ENCODE data around the gene ROBO4.

DNA sequence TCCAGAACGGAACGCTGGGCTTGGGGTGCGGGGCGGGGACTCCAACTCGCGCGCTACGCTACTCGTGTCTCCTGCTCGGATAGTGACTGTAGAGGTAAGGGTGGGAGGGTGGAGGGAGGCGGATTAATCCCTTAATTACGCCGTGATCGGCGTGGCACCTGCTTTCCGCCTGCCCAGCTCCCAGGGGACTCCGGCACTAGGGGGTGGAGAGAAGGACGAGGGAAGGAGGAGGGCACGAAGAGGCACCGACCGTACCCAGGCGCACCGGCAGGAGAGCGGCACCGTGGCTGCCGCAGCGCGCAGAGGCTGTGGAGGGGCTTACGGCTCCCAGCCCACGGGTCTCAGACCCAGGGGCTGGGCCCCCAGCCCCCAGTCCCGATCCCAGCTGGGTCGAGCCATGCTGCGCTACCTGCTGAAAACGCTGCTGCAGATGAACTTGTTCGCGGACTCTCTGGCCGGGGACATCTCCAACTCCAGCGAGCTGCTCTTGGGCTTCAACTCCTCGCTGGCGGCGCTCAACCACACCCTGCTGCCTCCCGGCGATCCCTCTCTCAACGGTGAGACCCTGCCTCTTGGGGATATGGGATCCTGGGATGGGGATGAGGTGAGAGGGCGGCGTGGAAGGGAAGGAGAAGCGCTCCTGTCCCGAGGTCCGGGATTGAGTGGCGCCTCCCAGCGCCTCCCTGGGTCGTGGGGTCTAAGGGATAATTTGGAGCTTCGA lies 32.3 kb downstream of the ROBO4 start, which contains the start of gene ROBO3:
- TF ChIP-seq RFX5 (IDR thresholded peaks at IDR 0.05) (no peak), CEBPB (IDR thresholded peaks at IDR 0.05) (no peak), JUN (IDR thresholded peaks at IDR 0.05) (no peak), ELK1 (IDR thresholded peaks at IDR 0.05; ENCODE audit: low read depth, low read length) (no peak), EP300 (IDR thresholded peaks at IDR 0.05) (no peak), MAZ (IDR thresholded peaks at IDR 0.05; ENCODE audit: borderline replicate concordance, low read depth, low read length) (no peak), MAX (IDR thresholded peaks at IDR 0.05) (no peak)
- TF ChIP-seq, protein P1, sequence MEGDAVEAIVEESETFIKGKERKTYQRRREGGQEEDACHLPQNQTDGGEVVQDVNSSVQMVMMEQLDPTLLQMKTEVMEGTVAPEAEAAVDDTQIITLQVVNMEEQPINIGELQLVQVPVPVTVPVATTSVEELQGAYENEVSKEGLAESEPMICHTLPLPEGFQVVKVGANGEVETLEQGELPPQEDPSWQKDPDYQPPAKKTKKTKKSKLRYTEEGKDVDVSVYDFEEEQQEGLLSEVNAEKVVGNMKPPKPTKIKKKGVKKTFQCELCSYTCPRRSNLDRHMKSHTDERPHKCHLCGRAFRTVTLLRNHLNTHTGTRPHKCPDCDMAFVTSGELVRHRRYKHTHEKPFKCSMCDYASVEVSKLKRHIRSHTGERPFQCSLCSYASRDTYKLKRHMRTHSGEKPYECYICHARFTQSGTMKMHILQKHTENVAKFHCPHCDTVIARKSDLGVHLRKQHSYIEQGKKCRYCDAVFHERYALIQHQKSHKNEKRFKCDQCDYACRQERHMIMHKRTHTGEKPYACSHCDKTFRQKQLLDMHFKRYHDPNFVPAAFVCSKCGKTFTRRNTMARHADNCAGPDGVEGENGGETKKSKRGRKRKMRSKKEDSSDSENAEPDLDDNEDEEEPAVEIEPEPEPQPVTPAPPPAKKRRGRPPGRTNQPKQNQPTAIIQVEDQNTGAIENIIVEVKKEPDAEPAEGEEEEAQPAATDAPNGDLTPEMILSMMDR (IDR thresholded peaks at IDR 0.05) = no peak
- TF ChIP-seq, protein P2, sequence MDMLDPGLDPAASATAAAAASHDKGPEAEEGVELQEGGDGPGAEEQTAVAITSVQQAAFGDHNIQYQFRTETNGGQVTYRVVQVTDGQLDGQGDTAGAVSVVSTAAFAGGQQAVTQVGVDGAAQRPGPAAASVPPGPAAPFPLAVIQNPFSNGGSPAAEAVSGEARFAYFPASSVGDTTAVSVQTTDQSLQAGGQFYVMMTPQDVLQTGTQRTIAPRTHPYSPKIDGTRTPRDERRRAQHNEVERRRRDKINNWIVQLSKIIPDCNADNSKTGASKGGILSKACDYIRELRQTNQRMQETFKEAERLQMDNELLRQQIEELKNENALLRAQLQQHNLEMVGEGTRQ (IDR thresholded peaks at IDR 0.05) = no peak
- TF ChIP-seq, protein P3, sequence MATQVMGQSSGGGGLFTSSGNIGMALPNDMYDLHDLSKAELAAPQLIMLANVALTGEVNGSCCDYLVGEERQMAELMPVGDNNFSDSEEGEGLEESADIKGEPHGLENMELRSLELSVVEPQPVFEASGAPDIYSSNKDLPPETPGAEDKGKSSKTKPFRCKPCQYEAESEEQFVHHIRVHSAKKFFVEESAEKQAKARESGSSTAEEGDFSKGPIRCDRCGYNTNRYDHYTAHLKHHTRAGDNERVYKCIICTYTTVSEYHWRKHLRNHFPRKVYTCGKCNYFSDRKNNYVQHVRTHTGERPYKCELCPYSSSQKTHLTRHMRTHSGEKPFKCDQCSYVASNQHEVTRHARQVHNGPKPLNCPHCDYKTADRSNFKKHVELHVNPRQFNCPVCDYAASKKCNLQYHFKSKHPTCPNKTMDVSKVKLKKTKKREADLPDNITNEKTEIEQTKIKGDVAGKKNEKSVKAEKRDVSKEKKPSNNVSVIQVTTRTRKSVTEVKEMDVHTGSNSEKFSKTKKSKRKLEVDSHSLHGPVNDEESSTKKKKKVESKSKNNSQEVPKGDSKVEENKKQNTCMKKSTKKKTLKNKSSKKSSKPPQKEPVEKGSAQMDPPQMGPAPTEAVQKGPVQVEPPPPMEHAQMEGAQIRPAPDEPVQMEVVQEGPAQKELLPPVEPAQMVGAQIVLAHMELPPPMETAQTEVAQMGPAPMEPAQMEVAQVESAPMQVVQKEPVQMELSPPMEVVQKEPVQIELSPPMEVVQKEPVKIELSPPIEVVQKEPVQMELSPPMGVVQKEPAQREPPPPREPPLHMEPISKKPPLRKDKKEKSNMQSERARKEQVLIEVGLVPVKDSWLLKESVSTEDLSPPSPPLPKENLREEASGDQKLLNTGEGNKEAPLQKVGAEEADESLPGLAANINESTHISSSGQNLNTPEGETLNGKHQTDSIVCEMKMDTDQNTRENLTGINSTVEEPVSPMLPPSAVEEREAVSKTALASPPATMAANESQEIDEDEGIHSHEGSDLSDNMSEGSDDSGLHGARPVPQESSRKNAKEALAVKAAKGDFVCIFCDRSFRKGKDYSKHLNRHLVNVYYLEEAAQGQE (IDR thresholded peaks at IDR 0.05) = no peak
- TF ChIP-seq, protein P4, sequence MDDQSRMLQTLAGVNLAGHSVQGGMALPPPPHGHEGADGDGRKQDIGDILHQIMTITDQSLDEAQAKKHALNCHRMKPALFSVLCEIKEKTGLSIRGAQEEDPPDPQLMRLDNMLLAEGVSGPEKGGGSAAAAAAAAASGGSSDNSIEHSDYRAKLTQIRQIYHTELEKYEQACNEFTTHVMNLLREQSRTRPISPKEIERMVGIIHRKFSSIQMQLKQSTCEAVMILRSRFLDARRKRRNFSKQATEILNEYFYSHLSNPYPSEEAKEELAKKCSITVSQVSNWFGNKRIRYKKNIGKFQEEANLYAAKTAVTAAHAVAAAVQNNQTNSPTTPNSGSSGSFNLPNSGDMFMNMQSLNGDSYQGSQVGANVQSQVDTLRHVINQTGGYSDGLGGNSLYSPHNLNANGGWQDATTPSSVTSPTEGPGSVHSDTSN (IDR thresholded peaks at IDR 0.05) = no peak
